Measurements from ENCODE around the gene FADS3. TPM values are rescaled to one million over a fixed set of nuclear protein-coding genes. Genes with fewer than 3 reads are reported as not detected.

Gene FADS3
- total and polyA plus RNA-seq, 2 of the 13 experiments (the other 11 are each of a cell fraction or from before 2014, with no cell fraction given), result 13.4 to 23.2 TPM

DNA sequence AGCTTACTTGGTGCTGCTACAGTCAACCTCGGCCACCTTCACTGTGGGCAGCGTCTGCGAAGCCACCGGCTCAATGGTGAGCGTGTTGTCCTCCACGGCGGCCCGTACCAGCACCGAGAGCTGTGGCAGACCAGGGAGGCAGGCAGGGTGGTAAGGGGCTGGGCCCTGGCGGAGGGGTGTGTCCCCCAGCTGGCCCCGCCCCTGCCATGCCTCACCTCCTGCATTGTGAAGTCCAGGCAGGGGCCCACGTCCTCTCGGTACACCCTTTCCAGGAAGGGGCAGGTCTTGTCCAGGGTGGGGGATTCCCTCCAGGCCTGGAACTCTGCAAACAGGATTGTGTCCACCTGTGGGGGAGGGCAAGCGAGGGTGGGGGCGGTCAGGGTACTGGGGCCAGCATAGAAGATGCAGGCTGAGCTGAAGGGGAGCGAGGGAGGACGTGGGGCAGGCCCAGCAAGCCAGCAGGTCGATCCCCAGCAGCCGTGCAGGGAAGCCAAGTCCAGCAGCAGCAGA lies 13.2 kb upstream of the FADS3 start (continued):
- TF ChIP-seq THAP9 (CRISPR knock-in tag; IDR thresholded peaks at IDR 0.05; ENCODE audit: borderline replicate concordance) (peak; percentile 86), YY1 (IDR thresholded peaks at IDR 0.05; ENCODE audit: insufficient read depth, insufficient replicate concordance, low read depth, low read length) (no peak), SP1 (IDR thresholded peaks at IDR 0.05) (no peak), SP1 (CRISPR knock-in tag; IDR thresholded peaks at IDR 0.05) (peak; percentile 84), GABPB1 (CRISPR knock-in tag; IDR thresholded peaks at IDR 0.05) (peak; percentile 50; the same call in 1 of the 2 replicates), GZF1 (CRISPR knock-in tag; IDR thresholded peaks at IDR 0.05) (no peak), ZEB1 (IDR thresholded peaks at IDR 0.05; ENCODE audit: insufficient replicate concordance, low read depth) (no peak), MXI1 (IDR thresholded peaks at IDR 0.05; ENCODE audit: borderline replicate concordance, low read depth, low read length) (peak; percentile 67; the same call in 1 of the 3 replicates), CREB1 (IDR thresholded peaks at IDR 0.05) (no peak), CREB1 (CRISPR knock-in tag; IDR thresholded peaks at IDR 0.05) (no peak), SAP130 (CRISPR knock-in tag; IDR thresholded peaks at IDR 0.05; ENCODE audit: low read depth) (peak; percentile 73; the same call in 1 of the 2 replicates), MBD4 (IDR thresholded peaks at IDR 0.05; ENCODE audit: borderline replicate concordance, low read length) (no peak), ZNF543 (CRISPR knock-in tag; IDR thresholded peaks at IDR 0.05) (peak; percentile 75; the same call in 1 of the 2 replicates), HIVEP1 (CRISPR knock-in tag; IDR thresholded peaks at IDR 0.05) (peak; percentile 97), BCL3 (CRISPR knock-in tag; IDR thresholded peaks at IDR 0.05) (peak; percentile 66; the same call in 1 of the 2 replicates), YEATS4 (CRISPR knock-in tag; IDR thresholded peaks at IDR 0.05; ENCODE audit: borderline replicate concordance) (peak; percentile 62; the same call in 1 of the 2 replicates)
- TF ChIP-seq, protein P1, sequence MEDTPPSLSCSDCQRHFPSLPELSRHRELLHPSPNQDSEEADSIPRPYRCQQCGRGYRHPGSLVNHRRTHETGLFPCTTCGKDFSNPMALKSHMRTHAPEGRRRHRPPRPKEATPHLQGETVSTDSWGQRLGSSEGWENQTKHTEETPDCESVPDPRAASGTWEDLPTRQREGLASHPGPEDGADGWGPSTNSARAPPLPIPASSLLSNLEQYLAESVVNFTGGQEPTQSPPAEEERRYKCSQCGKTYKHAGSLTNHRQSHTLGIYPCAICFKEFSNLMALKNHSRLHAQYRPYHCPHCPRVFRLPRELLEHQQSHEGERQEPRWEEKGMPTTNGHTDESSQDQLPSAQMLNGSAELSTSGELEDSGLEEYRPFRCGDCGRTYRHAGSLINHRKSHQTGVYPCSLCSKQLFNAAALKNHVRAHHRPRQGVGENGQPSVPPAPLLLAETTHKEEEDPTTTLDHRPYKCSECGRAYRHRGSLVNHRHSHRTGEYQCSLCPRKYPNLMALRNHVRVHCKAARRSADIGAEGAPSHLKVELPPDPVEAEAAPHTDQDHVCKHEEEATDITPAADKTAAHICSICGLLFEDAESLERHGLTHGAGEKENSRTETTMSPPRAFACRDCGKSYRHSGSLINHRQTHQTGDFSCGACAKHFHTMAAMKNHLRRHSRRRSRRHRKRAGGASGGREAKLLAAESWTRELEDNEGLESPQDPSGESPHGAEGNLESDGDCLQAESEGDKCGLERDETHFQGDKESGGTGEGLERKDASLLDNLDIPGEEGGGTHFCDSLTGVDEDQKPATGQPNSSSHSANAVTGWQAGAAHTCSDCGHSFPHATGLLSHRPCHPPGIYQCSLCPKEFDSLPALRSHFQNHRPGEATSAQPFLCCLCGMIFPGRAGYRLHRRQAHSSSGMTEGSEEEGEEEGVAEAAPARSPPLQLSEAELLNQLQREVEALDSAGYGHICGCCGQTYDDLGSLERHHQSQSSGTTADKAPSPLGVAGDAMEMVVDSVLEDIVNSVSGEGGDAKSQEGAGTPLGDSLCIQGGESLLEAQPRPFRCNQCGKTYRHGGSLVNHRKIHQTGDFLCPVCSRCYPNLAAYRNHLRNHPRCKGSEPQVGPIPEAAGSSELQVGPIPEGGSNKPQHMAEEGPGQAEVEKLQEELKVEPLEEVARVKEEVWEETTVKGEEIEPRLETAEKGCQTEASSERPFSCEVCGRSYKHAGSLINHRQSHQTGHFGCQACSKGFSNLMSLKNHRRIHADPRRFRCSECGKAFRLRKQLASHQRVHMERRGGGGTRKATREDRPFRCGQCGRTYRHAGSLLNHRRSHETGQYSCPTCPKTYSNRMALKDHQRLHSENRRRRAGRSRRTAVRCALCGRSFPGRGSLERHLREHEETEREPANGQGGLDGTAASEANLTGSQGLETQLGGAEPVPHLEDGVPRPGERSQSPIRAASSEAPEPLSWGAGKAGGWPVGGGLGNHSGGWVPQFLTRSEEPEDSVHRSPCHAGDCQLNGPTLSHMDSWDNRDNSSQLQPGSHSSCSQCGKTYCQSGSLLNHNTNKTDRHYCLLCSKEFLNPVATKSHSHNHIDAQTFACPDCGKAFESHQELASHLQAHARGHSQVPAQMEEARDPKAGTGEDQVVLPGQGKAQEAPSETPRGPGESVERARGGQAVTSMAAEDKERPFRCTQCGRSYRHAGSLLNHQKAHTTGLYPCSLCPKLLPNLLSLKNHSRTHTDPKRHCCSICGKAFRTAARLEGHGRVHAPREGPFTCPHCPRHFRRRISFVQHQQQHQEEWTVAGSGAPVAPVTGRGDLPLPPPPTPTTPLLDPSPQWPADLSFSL (CRISPR knock-in tag; IDR thresholded peaks at IDR 0.05), result no peak
- TF ChIP-seq, protein P2, sequence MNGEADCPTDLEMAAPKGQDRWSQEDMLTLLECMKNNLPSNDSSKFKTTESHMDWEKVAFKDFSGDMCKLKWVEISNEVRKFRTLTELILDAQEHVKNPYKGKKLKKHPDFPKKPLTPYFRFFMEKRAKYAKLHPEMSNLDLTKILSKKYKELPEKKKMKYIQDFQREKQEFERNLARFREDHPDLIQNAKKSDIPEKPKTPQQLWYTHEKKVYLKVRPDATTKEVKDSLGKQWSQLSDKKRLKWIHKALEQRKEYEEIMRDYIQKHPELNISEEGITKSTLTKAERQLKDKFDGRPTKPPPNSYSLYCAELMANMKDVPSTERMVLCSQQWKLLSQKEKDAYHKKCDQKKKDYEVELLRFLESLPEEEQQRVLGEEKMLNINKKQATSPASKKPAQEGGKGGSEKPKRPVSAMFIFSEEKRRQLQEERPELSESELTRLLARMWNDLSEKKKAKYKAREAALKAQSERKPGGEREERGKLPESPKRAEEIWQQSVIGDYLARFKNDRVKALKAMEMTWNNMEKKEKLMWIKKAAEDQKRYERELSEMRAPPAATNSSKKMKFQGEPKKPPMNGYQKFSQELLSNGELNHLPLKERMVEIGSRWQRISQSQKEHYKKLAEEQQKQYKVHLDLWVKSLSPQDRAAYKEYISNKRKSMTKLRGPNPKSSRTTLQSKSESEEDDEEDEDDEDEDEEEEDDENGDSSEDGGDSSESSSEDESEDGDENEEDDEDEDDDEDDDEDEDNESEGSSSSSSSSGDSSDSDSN (CRISPR knock-in tag; IDR thresholded peaks at IDR 0.05), result peak; percentile 63
